Ovary (tissue), 3 donors: ENCODE data around the gene TRAF3.

Experiments
- EP300 ChIP-seq: sonication (generic); formaldehyde crosslinking; IDR thresholded peaks from one replicate; pipeline ENCODE4 v1.6.1; 2017; ENCODE audit warnings: antibody characterized with exemption
- POLR2A ChIP-seq: fragments of 450-650 bp; IDR thresholded peaks from one replicate; pipeline ENCODE4 v1.6.1; 2017; ENCODE audit warnings: antibody characterized with exemption, mild to moderate bottlenecking, moderate library complexity
- TF ChIP-seq, protein P1 (sequence below), 3 donors: fragments of 450-650 bp in 2 of 3; fragments of 200-600 bp in 1 of 3; IDR thresholded peaks; one replicate each; pipeline versions ENCODE4 v1.5.1 to v1.8.0; 2016 to 2022; ENCODE audit warnings: antibody characterized with exemption in 3 of 3, mild to moderate bottlenecking in 1 of 3
- donor health status: DM: no; HTN: no; CAD: no.

DNA sequence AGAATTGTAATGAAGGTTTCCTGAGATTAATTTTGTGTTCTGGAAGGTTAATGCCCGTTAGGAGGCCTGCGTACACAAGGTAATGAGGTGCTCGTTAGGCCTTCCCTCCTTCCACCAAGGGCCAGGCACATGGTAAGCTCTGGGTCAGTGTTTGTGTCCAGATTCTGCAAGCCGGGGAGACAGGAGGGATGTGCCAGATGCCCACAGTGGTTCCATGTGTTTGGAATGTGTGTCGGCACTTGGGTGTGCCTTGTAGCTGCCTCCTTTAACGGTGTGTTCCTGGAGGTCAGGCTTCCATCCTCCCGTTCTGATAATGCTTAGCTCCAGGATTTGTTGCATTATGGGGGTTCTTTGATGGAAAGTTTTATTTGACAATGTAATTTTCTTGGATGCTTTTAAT lies 5.7 kb downstream of the TRAF3 start:
- TF ChIP-seq, protein P1, sequence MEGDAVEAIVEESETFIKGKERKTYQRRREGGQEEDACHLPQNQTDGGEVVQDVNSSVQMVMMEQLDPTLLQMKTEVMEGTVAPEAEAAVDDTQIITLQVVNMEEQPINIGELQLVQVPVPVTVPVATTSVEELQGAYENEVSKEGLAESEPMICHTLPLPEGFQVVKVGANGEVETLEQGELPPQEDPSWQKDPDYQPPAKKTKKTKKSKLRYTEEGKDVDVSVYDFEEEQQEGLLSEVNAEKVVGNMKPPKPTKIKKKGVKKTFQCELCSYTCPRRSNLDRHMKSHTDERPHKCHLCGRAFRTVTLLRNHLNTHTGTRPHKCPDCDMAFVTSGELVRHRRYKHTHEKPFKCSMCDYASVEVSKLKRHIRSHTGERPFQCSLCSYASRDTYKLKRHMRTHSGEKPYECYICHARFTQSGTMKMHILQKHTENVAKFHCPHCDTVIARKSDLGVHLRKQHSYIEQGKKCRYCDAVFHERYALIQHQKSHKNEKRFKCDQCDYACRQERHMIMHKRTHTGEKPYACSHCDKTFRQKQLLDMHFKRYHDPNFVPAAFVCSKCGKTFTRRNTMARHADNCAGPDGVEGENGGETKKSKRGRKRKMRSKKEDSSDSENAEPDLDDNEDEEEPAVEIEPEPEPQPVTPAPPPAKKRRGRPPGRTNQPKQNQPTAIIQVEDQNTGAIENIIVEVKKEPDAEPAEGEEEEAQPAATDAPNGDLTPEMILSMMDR (IDR thresholded peaks at IDR 0.05), result no peak
- TF ChIP-seq POLR2A, result no peak
- TF ChIP-seq EP300, result no peak
